ENCODE data around the gene SIDT1. TPM values are rescaled to one million over a fixed set of nuclear protein-coding genes. Genes with fewer than 3 reads are reported as not detected.

The SIDT1 gene
- total RNA-seq, 1 experiment from 2014 or later = not detected

- Histone ChIP-seq H4K20me1 (ENCODE audit: control insufficient read depth, insufficient read depth, insufficient read length) (no peaks in the 10 kb centered on the region), H2BK120ac (ENCODE audit: low read depth, low read length, poor library complexity, severe bottlenecking) (no peak overlapping the region), H4K5ac (ENCODE audit: insufficient read length, low read depth, low read length) (no peak overlapping the region), H2BK12ac (ENCODE audit: insufficient read length, low read depth, low read length) (no peak overlapping the region), H3K9ac (ENCODE audit: extremely low read depth, insufficient read length, low read length) (no peak overlapping the region), H2BK20ac (ENCODE audit: low read depth, low read length, poor library complexity, severe bottlenecking) (no peak overlapping the region), H2AFZ (ENCODE audit: low read length) (no peak overlapping the region), H3K4me2 (ENCODE audit: insufficient read depth, insufficient read length, low read length) (no peak overlapping the region), H3K27me3 (ENCODE audit: insufficient read depth, low read length) (no peaks in the 10 kb centered on the region), H3K14ac (ENCODE audit: insufficient read depth, low read length) (no peak overlapping the region), H4K8ac (replicated peaks; ENCODE audit: insufficient read length, low read depth, low read length) (no peak overlapping the region), H4K91ac (ENCODE audit: insufficient read length, low read depth, low read length) (no peak overlapping the region), H2AK5ac (ENCODE audit: insufficient read length, low read length) (no peak overlapping the region), H3K4me1 (ENCODE audit: insufficient read depth, low read length) (no peaks in the 10 kb centered on the region), H3T11ph (ENCODE audit: low read length) (no peak overlapping the region), H3K23me2 (ENCODE audit: insufficient read length, low read depth, low read length, poor library complexity, severe bottlenecking) (no peaks in the 10 kb centered on the region), H3K79me1 (ENCODE audit: insufficient read depth, low read depth, low read length, poor library complexity, severe bottlenecking) (no peaks in the 10 kb centered on the region), H3K56ac (ENCODE audit: insufficient read length, low read depth, low read length) (no peak overlapping the region), H2BK5ac (ENCODE audit: insufficient read length, low read length) (no peak overlapping the region), H3K79me2 (ENCODE audit: insufficient read depth, low read length) (no peaks in the 10 kb centered on the region), H3K27ac (ENCODE audit: insufficient read length, low read depth, low read length) (no peak overlapping the region), H2BK15ac (ENCODE audit: low read depth, low read length) (no peak overlapping the region), H3K23ac (ENCODE audit: insufficient read length, low read depth, low read length) (no peak overlapping the region), H3K18ac (ENCODE audit: insufficient read length, low read depth, low read length) (no peak overlapping the region), H3K9me3 (ENCODE audit: control insufficient read depth, low read depth, low read length) (no peaks in the 10 kb centered on the region), H3K4ac (ENCODE audit: low read depth, low read length) (no peak overlapping the region)
- TF ChIP-seq, protein P1, sequence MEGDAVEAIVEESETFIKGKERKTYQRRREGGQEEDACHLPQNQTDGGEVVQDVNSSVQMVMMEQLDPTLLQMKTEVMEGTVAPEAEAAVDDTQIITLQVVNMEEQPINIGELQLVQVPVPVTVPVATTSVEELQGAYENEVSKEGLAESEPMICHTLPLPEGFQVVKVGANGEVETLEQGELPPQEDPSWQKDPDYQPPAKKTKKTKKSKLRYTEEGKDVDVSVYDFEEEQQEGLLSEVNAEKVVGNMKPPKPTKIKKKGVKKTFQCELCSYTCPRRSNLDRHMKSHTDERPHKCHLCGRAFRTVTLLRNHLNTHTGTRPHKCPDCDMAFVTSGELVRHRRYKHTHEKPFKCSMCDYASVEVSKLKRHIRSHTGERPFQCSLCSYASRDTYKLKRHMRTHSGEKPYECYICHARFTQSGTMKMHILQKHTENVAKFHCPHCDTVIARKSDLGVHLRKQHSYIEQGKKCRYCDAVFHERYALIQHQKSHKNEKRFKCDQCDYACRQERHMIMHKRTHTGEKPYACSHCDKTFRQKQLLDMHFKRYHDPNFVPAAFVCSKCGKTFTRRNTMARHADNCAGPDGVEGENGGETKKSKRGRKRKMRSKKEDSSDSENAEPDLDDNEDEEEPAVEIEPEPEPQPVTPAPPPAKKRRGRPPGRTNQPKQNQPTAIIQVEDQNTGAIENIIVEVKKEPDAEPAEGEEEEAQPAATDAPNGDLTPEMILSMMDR (conservative IDR thresholded peaks at IDR 0.05) = no peak
- no peaks in the 10 kb centered on the region for H3K9me3 Mint-ChIP-seq
- peaks cover 4 to 7% of the 10 kb centered on the region in 2 experiments for H3K4me1 Mint-ChIP-seq
- peaks cover 3% of the 10 kb centered on the region for H3K27me3 Mint-ChIP-seq (ENCODE audit: low read depth)
- H3K36me3 Mint-ChIP-seq (ENCODE audit: insufficient read depth in 1 of 3, low read depth in 3 of 3) = no peaks in the 10 kb centered on the region
- DNase-seq = no peak
- H3K4me3 Mint-ChIP-seq = no peak overlapping the region
- no CpG with 5 or more reads among the region's 4 CpGs for WGBS (ENCODE audit: extremely low coverage, insufficient read length, low lambda C conversion rate)
- H3K27ac Mint-ChIP-seq = no peak overlapping the region
Observed at GRCh38 chr3:113575206-113575605, 42.9 kb downstream of the SIDT1 start.

Measured in H9 (cell line).